NOMO-1 treated with dmso at 0.1 percent for 144 hours (cell line): ENCODE results near the gene MTSS2.

ENCODE experiments used
- DNase-seq: peaks from one replicate; lab custom pipeline; 2025; ENCODE audit not compliant: unreplicated experiment; lab: John Stamatoyannopoulos, UW

Gene MTSS2, protein sequence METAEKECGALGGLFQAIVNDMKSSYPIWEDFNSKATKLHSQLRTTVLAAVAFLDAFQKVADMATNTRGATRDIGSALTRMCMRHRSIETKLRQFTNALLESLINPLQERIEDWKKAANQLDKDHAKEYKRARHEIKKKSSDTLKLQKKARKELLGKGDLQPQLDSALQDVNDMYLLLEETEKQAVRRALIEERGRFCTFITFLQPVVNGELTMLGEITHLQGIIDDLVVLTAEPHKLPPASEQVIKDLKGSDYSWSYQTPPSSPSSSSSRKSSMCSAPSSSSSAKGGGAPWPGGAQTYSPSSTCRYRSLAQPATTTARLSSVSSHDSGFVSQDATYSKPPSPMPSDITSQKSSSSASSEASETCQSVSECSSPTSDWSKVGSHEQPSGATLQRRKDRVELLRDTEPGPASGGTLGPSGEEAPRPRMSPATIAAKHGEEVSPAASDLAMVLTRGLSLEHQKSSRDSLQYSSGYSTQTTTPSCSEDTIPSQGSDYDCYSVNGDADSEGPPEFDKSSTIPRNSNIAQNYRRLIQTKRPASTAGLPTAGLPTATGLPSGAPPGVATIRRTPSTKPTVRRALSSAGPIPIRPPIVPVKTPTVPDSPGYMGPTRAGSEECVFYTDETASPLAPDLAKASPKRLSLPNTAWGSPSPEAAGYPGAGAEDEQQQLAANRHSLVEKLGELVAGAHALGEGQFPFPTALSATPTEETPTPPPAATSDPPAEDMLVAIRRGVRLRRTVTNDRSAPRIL

DNA sequence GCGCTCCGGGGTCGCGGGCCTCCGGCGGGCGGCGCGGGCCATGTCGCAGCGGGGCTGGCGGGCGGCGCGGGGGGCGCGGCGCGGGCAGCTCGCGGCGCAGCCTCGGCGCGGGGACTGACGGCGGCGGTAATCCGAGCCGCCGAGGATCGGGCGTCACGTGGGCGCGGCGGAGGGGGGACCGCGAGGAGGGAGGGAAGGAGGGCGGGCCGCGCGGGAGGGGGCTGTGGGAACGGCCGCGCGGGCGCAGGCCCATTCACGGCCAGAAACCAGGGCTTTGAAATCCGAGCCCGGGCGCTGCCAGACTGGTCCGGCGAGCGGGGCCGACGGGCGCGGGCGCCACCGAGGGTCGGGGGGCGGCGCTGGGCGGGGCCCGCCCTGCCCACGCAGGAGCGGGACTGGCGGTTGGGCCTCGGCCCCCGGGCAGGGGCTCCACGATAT is at the start of gene MTSS2:
TSS of gene MTSS2 (minus strand) at position 116 of the 438 bp plus-strand sequence. CDS start 262 bp downstream, outside the sequence.
- DNase-seq = peak; percentile 1

DNA sequence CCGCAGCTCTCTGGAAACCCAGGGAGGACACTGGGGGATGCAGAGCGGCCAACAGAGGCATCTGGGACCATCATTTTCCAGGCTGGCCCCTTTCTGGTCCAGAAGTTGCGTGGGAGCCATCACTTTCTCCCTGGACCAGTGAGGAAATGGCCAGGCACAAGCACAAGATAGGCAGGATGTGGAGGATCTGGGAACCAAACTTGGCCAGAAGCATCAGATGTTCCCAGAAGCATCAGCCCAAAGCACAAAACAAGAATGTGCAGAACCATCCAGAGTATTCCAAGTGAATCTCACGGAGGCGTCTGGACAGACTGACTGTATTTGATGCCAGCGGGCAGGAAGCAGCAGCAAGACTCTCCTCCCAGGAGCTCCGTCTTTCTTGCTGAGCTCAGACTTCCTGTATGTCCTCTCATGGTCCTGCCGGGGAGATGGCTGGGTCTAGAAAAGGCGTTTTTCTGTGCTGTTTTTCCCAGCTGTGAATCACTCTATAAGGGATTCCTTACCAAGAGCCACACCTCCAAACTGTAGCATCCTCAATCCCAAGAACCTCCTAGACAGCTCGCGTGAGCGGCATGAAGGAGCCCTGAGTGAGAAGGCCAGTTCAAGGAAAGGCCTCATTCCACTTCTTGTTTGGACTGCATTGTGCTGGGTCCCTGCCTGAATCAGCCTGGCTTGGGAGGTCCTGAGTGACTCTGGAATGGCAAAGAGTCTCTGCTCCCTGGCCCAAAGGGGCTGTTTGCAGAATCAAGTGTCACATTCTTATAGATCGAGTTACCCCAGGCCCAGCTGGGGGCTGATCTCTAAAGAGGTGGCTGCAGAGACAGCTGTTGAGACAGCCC is 49.5 kb upstream of the MTSS2 start:
- DNase-seq = no peak

DNA sequence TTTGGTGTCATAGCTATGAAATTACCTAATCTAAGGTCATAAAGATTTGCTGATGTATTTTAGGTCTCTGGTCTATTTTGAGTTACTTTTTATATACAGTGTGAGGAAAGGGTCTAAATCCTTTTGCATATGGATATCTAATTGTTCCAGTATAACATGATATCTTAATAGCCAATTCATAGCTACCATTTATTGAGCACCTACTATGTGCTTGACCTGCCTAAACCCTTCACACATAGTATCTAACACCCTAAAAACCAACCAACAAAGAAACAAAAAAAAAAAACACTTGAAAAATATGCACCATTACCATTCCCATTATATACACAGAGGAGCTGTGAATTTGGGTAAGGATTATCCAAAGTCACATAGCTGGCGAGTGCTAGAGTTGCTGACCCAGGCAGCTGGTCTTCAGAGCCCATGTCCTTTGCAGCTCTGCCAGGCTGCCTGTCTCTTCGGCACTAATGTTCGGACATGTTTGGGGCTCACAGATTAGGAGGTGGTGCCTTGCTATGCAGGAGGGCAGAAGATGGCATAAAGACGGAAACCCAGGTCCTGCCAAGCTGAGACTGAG is 48.8 kb upstream of the MTSS2 start:
- DNase-seq = no peak

DNA sequence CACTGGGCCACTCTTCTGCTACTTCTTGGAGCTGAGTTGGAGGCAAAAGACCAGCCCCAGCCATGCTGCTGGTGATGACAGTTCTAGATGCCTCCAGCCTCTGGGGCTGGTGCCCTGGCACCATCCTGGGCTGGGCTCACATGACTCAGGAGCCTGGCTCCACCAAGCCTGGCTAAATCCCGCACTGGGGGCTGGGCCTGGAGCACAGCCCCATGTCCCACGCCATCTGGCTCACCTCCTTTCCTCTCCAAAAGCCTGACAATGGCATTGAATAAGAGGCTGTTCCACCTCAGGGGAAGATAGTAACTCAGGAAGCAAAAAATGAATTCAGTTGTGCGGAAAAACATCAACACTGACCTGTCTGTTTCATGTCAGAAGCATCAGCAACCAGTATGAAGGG is 45.1 kb upstream of the MTSS2 start:
- no peak for DNase-seq

DNA sequence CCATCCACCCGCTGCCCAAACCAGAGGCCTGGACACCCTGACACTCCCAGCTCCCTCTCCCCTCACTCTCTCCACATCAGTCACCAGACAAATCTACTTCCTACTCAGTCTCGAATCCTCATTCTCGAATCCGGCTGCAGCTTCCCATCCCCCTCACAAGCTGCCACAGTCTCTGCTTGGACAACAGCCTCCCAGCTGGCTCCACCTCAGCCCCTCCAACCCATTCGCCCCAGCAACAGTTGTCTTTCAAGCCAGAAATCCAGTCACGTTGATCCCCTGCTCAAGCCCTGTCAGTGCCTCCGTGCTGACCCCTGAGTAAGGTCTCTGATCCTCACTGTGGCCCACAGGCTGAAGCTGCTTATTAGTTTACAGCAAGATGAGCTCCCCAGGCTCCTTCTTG is 44.2 kb upstream of the MTSS2 start:
- DNase-seq = no peak

DNA sequence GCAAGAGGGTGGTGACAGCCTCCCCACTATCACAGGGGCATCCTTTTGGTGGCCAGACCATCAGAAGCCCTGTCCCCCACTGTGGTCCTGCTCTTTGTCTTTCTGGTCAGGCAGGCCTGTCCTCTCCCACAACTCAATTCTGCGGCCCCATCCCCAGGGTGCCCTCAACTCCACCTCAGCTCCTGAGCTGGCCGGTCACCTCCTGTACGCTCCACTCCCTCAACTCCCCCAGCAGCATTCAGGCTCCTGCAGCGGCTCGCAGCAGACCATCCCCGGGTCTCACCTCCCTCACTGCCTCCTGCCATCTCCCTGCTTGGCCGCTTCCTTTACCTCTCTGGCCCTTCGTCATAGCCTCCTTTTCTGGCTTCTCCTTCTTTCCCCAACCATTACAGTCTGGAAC is 43.4 kb upstream of the MTSS2 start:
- DNase-seq = no peak

DNA sequence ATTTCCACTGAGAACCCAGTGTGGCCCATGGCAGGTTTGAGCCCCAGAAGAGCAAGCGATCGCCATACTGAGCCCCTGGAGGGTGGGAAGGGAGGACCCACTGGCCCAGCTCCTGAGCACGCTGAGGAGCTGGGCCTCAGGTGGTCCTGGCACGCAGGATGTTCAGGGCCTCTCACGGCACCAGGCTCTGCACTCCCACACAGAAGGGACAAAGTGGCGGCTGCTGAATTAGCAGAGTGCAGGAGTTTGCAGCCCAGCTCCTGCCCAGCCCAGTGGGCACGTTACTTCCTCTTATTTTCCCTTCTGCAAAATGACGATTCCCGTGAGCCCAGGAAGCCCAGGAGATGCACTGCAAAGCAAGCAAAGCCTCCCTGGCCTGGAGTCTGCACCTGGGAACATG is 42.3 kb upstream of the MTSS2 start:
- no peak for DNase-seq

DNA sequence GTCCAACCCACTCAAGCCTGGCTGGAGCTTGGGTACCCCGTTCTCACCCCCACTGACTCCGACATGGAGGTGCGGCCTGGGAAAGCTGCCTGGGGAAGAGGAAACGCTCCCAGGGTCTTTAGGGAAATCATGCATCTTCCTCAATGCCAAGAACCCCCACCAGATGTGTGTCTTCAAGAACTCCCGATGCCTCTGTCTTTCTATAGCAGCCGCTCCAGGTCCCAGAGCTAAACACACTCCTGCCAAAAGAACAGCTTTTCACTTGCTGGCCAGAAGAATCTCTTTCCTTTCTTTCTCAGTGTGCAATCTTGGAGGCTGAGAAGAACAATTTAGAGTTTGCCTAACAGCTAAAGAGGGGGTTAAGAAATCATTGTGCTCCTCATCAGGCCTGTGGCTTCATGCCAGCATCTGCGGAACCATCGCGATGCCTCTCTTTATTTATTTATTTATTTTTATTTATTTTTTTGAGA is 41.1 kb upstream of the MTSS2 start:
- no peak for DNase-seq

DNA sequence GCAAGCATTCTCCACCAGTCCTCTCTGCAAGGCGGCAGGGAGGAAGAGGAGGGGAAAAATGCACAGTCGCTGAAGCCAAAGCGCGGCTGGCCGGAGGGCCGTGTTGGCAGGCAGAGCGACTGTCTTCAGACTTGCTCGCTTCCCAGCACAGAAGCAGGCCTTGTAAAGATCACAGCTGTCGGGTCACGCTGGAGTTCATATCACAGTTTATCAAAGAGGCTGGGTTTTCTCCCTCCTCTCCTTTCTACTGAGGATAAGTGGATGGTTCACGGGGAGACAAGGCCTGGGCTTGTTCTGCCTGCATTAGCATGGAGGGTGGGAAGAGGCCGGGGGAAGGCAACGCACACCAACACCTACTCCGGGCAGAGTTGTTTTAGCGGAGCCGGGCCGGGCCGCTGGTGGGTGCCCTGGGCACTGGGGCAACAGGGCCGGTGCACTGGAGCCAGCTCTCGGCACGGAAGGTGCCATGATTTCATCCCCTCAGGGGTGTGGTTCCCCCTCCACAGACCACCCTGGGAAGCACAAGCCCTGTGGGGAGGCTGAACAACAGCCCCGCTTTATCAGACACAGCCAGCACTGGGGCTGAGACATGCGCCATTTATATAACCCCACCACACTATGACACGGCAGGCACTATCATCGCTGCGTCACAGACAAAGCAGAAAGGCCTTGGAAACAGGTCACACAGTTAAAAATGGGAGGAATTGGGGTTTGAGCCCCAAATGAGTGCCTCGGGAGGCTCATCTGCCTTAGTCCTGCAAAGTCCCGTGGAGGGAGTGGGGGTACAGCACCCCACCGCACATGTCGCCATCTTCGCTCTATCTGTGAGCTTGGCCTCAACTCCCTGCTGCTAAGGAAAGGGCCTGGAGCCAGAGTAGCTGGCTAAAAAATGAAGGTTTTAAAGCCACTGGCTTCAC is 40.3 kb upstream of the MTSS2 start:
- no peak for DNase-seq

DNA sequence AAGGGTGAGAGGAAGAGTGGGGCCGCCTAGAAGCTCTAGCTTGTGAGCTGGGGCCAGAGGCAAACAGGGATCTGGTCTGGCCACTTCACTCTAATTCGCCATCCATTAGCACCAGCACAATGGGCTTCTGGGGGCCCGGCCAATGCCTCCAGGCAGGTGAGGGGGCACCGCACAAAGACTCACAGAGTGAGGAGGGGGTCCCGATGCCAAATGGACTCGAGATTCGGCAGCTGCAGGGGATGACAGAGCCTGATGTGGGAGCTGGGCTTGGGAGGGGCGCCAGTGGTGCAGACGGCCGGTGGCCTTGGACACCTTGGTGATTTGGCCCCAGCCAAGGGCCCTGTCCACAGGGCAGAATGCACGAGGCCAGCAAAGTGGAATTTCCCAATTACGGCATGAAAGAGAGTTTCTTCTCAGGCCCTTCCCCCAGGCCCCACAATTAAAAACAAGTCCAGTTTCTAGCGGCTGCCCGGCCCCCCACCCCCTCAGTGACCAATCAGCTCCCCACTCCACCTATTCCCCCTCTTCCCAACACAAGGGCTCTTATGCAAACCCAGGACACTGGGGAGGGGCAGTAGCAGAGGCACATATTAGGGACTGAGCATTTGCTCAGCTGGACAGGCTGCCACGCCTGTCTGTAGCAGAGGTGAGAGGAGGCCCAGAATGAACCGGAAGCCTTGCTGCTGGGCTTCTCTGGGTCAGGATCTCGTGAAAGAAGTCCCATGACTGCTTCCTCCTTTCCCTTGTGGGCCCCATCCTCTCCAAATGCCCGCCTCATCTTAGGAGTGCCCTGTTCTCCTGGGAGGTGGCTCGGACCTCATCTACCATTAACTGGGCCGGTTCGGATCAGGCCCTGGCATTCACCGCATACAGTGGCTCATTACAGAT is 39.4 kb upstream of the MTSS2 start:
- no peak for DNase-seq

DNA sequence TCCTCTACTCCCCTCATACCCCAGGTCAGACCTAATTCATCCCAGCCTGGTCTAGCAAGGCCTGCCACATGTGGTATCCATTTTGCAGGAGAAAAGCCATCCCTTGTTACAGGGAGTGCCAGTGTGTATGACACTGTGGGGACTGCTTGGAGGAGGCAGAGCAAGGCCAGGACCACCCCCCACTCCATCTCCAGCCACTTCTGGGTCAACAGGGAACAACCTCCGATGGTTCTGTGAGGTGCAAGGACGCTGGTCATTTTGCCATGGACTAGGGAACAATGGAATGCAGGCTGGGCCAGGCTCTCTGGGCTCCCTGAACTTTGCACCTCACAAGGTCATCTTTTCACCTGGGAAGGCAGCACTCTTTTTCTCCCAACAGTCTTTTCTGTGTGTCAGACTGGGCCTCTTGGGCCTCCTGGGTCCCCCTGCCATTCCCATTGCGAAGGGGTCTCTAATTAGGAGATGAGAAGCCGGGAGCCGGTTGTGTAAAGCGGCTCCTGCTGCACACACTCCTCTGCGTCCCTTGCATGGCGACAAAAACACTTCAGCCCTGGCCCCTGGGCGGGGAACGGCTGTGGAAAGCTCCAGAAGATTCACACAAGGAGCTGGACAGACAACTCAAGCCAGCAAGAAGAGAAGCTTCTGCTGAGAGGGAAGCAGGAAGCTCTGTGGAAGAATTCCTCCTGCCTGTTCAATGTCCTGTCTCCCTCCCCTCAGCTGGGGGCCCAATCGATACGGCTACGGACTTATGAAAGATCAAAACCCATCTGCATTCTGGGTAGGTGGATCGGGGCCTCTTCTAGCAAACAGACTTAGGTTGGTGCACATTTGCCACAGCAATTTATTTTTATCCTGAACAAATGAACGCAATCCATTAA is 38.5 kb upstream of the MTSS2 start:
- no peak for DNase-seq

DNA sequence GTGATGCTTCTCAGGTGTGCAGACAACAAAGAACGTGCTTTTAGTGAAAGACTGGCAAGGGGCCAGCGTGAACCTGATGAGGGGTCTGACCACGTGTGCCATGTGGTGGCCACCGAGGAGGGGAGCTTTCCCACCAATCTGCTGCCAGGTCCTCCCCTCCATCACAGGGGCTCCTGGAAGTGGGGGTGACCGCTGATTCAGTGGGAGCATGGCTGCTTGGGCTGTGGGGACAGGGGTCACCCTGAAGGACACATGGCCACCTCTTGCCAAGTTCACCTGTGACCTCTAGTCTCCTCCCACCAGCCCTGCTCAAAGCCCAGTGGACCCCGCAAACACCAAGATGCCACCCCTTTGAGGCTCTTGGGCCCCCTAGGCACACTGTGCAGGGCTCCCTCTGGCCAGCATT is 37.9 kb upstream of the MTSS2 start:
- no peak for DNase-seq

DNA sequence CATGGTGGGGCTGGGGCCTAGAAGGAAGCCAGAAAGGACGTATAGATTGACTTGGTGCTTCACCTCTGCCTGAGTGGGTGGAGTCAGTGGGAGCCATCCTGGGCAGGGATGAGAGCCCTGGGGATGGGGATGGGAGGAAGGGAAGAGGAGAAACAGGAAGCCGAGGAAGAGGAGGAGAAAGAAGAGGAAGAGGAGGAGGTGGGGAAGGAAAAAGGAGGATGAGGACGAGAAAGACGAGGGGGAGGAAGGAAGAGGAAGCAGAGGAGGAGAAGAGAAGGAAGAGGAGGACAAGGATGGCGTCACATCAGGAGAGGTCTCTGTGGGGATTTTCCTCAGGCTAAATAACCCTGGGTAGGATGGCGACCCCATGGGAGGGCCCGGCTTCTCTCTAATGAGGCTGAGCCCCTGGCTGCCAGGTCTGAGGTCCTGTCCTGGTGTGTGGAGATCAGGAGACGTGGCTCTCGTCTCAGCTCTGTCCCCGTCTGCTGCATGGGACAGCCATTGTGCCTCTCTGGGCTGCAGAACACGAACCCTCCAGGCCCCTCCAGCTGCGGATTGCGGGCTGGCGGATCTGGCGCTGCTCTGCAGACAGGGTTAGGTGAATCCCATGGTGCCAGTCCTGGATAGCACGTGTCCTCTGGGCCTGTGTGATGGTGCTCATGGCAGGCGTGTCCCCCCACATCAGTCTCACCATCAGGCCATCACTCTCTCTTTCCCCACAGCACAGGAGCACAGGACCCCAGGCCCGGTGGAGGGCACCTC is 35.5 kb upstream of the MTSS2 start:
- DNase-seq = no peak

DNA sequence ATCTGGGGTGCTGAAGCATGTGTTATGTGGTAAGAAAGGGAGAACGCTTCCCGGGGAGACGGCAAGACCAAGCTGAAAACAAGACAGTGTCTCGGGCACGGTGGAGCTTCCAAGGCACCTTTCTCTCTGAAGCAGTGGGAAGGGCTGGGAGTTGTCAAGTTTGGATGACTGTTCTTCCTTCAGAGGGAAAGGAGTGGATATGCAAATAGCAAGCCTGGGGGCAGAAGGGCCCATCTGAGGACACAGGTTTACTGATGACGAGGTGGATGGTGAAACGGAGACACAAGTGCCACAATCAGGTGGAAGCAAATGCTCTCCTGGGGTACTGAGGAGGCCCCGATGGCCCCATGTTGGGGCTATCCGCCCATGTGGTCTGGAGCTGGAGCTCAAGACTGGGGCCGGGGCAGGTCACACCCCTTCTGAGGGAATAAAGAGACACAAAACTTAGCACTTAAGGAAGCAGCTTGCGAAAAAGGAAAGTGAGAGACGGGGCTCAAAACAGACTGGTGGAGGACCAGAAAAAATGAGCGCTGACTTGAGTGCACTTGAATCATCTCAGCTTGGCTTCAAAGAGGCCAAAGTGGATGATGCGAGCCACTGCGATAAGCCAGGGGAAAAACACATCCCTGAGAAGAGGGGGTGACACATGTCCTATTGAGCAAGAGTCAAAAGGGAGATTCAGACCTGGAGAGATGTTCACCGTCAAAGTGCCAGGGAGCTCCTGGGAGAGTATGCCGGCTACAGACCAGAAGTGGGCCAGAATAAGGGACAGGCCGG is 34.8 kb upstream of the MTSS2 start:
- DNase-seq = no peak

DNA sequence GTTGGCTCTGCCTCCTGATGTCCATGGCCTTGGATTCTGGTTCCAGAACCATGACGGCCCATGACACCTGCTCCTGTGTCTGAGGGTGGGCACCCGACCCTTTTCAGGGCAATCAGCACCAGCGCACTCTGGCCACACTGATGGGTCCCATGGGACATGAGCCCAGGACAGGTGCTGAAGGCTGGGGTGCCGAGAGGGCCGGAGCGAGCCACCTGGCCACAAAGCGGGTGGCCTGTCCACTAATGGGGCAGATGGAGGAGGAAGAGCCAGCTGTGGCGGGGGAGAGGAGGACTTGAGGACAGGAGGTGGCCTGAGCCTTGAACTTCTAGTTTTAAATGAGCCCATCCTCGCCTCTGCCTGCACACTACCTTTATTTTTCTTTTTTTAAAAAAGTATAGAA is 31.2 kb upstream of the MTSS2 start:
- DNase-seq = no peak

DNA sequence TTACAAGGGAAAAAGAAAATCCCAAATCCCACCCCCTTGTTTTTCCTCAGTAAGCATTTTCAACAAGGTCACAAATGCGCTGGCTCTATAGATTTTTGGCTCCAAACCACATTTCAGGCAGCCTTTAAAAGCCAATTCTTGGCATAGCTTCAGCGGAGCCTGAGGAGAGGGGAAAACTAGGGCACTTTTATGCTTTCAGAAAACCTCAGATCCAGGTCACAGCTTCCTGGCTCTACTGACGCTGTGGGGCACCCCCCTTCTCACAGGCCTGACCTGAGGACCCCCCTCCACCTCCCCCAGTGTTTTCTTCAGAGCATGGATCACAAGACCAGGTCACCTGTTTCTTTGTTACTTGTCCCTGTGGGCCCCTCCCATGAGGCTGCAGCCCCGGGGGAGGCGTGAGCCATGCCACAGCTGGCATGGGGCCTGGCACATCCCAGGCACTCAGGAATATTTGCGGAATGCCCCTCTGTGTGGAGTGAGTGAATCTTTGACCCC is 30.1 kb upstream of the MTSS2 start:
- DNase-seq = no peak
